ENCODE data around the gene SURF1.

DNA sequence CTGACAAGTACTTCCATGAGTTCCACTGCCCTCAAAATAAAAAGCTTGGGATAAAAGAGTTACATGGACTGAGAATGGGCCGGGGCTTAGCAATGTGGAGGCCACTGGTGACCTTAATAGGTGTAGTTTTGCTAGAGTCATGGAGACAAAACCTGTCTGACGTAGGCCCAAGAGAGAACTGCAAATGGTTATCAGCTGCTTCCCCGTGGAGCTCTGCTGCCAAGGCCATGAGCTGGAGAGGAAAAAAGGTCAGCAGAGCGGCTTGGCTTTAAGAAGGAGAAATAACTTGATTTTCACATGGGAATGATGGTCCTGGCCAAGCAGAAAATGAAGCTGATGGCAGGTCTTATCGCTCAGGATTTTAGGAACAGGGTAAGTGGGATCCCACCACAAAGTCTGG lies 16.6 kb downstream of the SURF1 start:
- TF ChIP-seq, protein P1, sequence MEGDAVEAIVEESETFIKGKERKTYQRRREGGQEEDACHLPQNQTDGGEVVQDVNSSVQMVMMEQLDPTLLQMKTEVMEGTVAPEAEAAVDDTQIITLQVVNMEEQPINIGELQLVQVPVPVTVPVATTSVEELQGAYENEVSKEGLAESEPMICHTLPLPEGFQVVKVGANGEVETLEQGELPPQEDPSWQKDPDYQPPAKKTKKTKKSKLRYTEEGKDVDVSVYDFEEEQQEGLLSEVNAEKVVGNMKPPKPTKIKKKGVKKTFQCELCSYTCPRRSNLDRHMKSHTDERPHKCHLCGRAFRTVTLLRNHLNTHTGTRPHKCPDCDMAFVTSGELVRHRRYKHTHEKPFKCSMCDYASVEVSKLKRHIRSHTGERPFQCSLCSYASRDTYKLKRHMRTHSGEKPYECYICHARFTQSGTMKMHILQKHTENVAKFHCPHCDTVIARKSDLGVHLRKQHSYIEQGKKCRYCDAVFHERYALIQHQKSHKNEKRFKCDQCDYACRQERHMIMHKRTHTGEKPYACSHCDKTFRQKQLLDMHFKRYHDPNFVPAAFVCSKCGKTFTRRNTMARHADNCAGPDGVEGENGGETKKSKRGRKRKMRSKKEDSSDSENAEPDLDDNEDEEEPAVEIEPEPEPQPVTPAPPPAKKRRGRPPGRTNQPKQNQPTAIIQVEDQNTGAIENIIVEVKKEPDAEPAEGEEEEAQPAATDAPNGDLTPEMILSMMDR (IDR thresholded peaks at IDR 0.05; ENCODE audit: low read length): no peak
- no peak for TF ChIP-seq EZH2 (IDR thresholded peaks at IDR 0.05; ENCODE audit: borderline replicate concordance, low read length)

All from OCI-LY1 (cell line).